B cell (primary cell): ENCODE measurements around the gene LCE6A. TPM values are rescaled to one million over a fixed set of nuclear protein-coding genes. Genes with fewer than 3 reads are reported as not detected.

Experiments
- ATAC-seq: fragments of 200-7000 bp; cut with Tn5 transposase; one replicate; pipeline ENCODE4 v1.10.0; 2021; ENCODE audit warnings: low read depth, mild to moderate bottlenecking, moderate number of reproducible peaks, moderate library complexity
- CTCF ChIA-PET: fragments of 350-600 bp; sonication (Branson Sonifier 250); formaldehyde crosslinking; loops from one replicate; lab custom pipeline; 2021; ENCODE audit warnings: antibody characterized with exemption, inconsistent platforms; lab: Charles Lee
- POLR2A ChIA-PET: fragments of 350-600 bp; sonication (Branson Sonifier 250); formaldehyde crosslinking; loops from one replicate; lab custom pipeline; 2021; ENCODE audit warnings: antibody characterized with exemption; lab: Charles Lee
- DNase-seq: peaks from one replicate; pipeline ENCODE4 v3.0.0; 2013
- H2AFZ ChIP-seq: 2 replicates; pipeline ENCODE4 v1.6.1; 2012; ENCODE audit warnings: mild to moderate bottlenecking, low read depth, low read length; ENCODE audit not compliant: insufficient read depth, poor library complexity, severe bottlenecking
- H3K27ac ChIP-seq, 2 donors: 1 replicate in 1 of 2; 2 replicates in 1 of 2; pipeline ENCODE4 v1.5.1; 2012 to 2013; ENCODE audit warnings: low read length in 2 of 2, mild to moderate bottlenecking in 2 of 2, moderate library complexity in 1 of 2
- H3K27me3 ChIP-seq, 4 experiments: fragments of 200-600 bp in 1 of 4; sonication (generic) in 1 of 4; replicated peaks in 1 of 4; 1 replicate in 2 of 4; 2 replicates in 2 of 4; pipeline versions ENCODE4 v1.6.1 to v1.7.0; 2013 to 2016; ENCODE audit warnings: low read length in 3 of 4, mild to moderate bottlenecking in 2 of 4, mixed read lengths in 1 of 4, moderate library complexity in 1 of 4; ENCODE audit not compliant: insufficient read depth in 4 of 4, control insufficient read depth in 3 of 4; ENCODE audit errors: control extremely low read depth in 1 of 4
- H3K36me3 ChIP-seq, 2 experiments: replicated peaks in 1 of 2; 1 replicate in 1 of 2; 2 replicates in 1 of 2; pipeline versions ENCODE4 v1.6.1 to v1.7.1; 2013; ENCODE audit warnings: low read length in 1 of 2; ENCODE audit not compliant: insufficient read depth in 2 of 2, control insufficient read depth in 1 of 2; ENCODE audit errors: control extremely low read depth in 1 of 2, extremely low read depth in 1 of 2
- H3K4me1 ChIP-seq, 2 donors: fragments of 200-600 bp in 1 of 2; sonication (generic) in 1 of 2; 1 replicate in 1 of 2; 2 replicates in 1 of 2; pipeline versions ENCODE4 v1.5.1 to v1.6.1; 2013 to 2017; ENCODE audit warnings: low read length in 2 of 2; ENCODE audit not compliant: control insufficient read depth in 2 of 2, insufficient read depth in 2 of 2
- H3K4me2 ChIP-seq: replicated peaks from 2 replicates; pipeline ENCODE3; 2012; ENCODE audit warnings: mild to moderate bottlenecking, low read depth, low read length; ENCODE audit not compliant: poor library complexity, severe bottlenecking
- H3K4me3 ChIP-seq, 5 experiments: fragments of 200-600 bp in 1 of 5; sonication (generic) in 1 of 5; 1 replicate in 3 of 5; 2 replicates in 2 of 5; pipeline versions ENCODE4 v1.5.1 to v1.7.0; 2011 to 2016; ENCODE audit warnings: low read length in 4 of 5, mild to moderate bottlenecking in 4 of 5, low read depth in 2 of 5, control low read depth in 1 of 5, moderate library complexity in 1 of 5; ENCODE audit not compliant: insufficient read depth in 1 of 5; ENCODE audit errors: control extremely low read depth in 1 of 5, extremely low read depth in 1 of 5
- H3K79me2 ChIP-seq: fragments of 200-600 bp; sonication (generic); one replicate; pipeline ENCODE4 v1.6.0; 2016; ENCODE audit warnings: low read length; ENCODE audit not compliant: control insufficient read depth, insufficient read depth
- H3K9ac ChIP-seq: fragments of 200-600 bp; sonication (generic); 2 replicates; pipeline ENCODE4 v1.6.1; 2017; ENCODE audit warnings: mild to moderate bottlenecking, low read length, moderate library complexity
- H3K9me3 ChIP-seq, 3 donors: one replicate each; pipeline versions ENCODE4 v1.6.1 to v1.7.1; 2013; ENCODE audit warnings: low read length in 2 of 3; ENCODE audit not compliant: control insufficient read depth in 2 of 3, insufficient read depth in 1 of 3; ENCODE audit errors: control extremely low read depth in 1 of 3
- H4K20me1 ChIP-seq: 2 replicates; pipeline ENCODE4 v1.6.0; 2012; ENCODE audit warnings: mild to moderate bottlenecking, low read length; ENCODE audit not compliant: insufficient read depth, control insufficient read depth, poor library complexity, severe bottlenecking
- H3K27ac Mint-ChIP-seq: one replicate; pipeline ENCODE4 v1.8.0; 2021; ENCODE audit warnings: mixed read lengths
- H3K27me3 Mint-ChIP-seq: one replicate; pipeline ENCODE4 v1.8.0; 2021; ENCODE audit warnings: mixed read lengths
- H3K4me1 Mint-ChIP-seq: one replicate; pipeline ENCODE4 v1.8.0; 2021; ENCODE audit warnings: mixed read lengths
- H3K4me3 Mint-ChIP-seq: one replicate; pipeline ENCODE4 v1.8.0; 2021; ENCODE audit warnings: mixed read lengths
- H3K9me3 Mint-ChIP-seq: one replicate; pipeline ENCODE4 v1.8.0; 2022; ENCODE audit warnings: mixed read lengths; ENCODE audit not compliant: insufficient read depth
- EZH2 ChIP-seq: IDR thresholded peaks from 2 replicates; pipeline ENCODE4 v1.6.1; 2012; ENCODE audit warnings: borderline replicate concordance, low read depth, mild to moderate bottlenecking, moderate library complexity, low read length; ENCODE audit not compliant: insufficient read depth, poor library complexity, severe bottlenecking
- WGBS: methylation state at CpG from one replicate; pipeline ENCODE4 v1.1.5; 2013; ENCODE audit warnings: missing lambda C conversion rate; ENCODE audit not compliant: insufficient coverage; 5-methylcytosine and 5-hydroxymethylcytosine counted together
- intact Hi-C: fragments of 100-400 bp; cut with micrococcal nuclease; formaldehyde crosslinking; loops from one replicate; pipeline ENCODE4 v1.10.0; 2022
- polyA plus RNA-seq: library from polyadenylated mRNA; depleted of rRNA; stranded (reverse); fragments of >200 nt; gene quantifications from 2 replicates; pipeline ENCODE4 v1.2.3, GENCODE V29; 2012
- total RNA-seq, 2 donors: library from RNA; stranded (reverse); fragments of 120-200 nt in 1 of 2; gene quantifications; 1 replicate in 1 of 2; 2 replicates in 1 of 2; pipeline versions ENCODE4 v1.2.3 to v1.2.4, GENCODE V29; 2013 to 2022
- TF ChIP-seq, protein P1 (sequence below): fragments of 200-600 bp; IDR thresholded peaks from one replicate; pipeline ENCODE4 v1.8.0; 2022; ENCODE audit warnings: antibody characterized with exemption, mild to moderate bottlenecking

The LCE6A gene
- total and polyA plus RNA-seq, 2 donors (not counting 1 experiment from before 2014, with no cell fraction given), result not detected

DNA sequence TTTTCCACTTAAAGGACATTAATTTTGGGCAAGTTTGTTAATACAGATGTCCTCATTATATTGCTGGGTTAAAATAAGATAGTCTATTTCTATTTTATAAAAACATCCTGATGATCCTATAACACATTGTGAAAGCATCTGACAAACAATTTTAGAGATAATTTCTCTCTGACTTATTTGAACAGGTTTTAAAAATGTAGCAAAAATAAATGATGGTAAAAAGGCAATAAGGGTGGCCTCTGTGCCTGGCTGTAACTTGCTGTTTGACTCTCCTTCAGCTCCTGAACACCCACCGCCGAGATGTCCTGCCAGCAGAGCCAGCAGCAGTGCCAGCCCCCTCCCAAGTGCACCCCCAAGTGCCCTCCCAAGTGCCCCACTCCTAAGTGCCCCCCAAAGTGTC, 15.5 kb upstream of the LCE6A start, which contains the start of gene LCE1A:
Gene LCE1A (plus strand): TSS at position 301 of the 400 bp plus-strand sequence. CDS start 0 bp downstream, at position 301.
- ChIA-PET CTCF (no interaction called here), POLR2A (no interaction called here)
- 86% methylated on average over 2 of the region's 2 CpGs for WGBS
- Histone ChIP-seq H3K4me1 (no peaks in the 10 kb centered on the region), H4K20me1 (no peaks in the 10 kb centered on the region), H3K79me2 (no peaks in the 10 kb centered on the region), H3K27me3 (peaks cover 0 to 12% (median 5%) of the 10 kb centered on the region in 4 experiments), H3K27ac (no peak within 1 kb of the TSS), H3K36me3 (no peaks in the 10 kb centered on the region), H3K9me3 (no peaks in the 10 kb centered on the region), H3K9ac (no peak within 1 kb of the TSS), H2AFZ (no peak within 1 kb of the TSS), H3K4me3 (no peak within 1 kb of the TSS), H3K4me2 (no peak within 1 kb of the TSS)
- Mint-ChIP-seq H3K4me1 (no peaks in the 10 kb centered on the region), H3K9me3 (no peaks in the 10 kb centered on the region), H3K27me3 (peaks cover 41% of the 10 kb centered on the region), H3K4me3 (no peak within 1 kb of the TSS), H3K27ac (no peak within 1 kb of the TSS)
- no peak for DNase-seq
- ATAC-seq, result no peak
- no peak for TF ChIP-seq EZH2
- TF ChIP-seq, protein P1, sequence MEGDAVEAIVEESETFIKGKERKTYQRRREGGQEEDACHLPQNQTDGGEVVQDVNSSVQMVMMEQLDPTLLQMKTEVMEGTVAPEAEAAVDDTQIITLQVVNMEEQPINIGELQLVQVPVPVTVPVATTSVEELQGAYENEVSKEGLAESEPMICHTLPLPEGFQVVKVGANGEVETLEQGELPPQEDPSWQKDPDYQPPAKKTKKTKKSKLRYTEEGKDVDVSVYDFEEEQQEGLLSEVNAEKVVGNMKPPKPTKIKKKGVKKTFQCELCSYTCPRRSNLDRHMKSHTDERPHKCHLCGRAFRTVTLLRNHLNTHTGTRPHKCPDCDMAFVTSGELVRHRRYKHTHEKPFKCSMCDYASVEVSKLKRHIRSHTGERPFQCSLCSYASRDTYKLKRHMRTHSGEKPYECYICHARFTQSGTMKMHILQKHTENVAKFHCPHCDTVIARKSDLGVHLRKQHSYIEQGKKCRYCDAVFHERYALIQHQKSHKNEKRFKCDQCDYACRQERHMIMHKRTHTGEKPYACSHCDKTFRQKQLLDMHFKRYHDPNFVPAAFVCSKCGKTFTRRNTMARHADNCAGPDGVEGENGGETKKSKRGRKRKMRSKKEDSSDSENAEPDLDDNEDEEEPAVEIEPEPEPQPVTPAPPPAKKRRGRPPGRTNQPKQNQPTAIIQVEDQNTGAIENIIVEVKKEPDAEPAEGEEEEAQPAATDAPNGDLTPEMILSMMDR, result no peak
- intact Hi-C loops, result no loop called here

DNA sequence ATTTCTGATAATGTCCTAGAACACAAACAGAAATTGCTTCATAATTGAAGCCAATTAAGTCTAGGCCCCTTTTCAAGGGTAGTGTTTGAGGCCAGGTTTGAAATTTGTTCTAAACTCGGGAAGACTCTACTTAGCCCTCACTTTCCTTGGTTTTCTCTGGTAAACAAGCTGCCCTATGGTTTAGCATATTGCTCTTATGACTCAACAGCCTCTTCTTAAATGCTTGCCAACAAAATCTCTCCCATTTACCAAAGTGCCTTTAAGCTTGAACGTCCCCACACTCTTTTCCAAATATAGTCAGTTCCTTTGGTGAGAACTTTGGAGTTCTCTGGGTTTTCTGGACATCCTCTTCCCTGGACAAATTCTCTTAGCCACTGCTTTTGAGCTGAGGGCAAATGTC, 5.8 kb upstream of the LCE6A start:
- no peak for DNase-seq
- Mint-ChIP-seq H3K9me3 (no peaks in the 10 kb centered on the region), H3K4me3 (no peak overlapping the region), H3K27me3 (peaks cover 14% of the 10 kb centered on the region), H3K27ac (no peak overlapping the region), H3K4me1 (no peaks in the 10 kb centered on the region)
- no peak overlapping the region for H3K9ac ChIP-seq
- no peak overlapping the region for H3K4me3 ChIP-seq
- no peaks in the 10 kb centered on the region for H3K9me3 ChIP-seq
- no peaks in the 10 kb centered on the region for H4K20me1 ChIP-seq
- no CpG with 5 or more reads among the region's 2 CpGs for WGBS
- H3K27me3 ChIP-seq, result no peaks in the 10 kb centered on the region
- no peak for ATAC-seq
- CTCF ChIA-PET, result no interaction called here
- POLR2A ChIA-PET, result no interaction called here
- H3K27ac ChIP-seq, result no peak overlapping the region
- no peak overlapping the region for H2AFZ ChIP-seq
- no peaks in the 10 kb centered on the region for H3K79me2 ChIP-seq
- no peak overlapping the region for H3K4me2 ChIP-seq
- TF ChIP-seq, protein P1, result no peak
- TF ChIP-seq EZH2, result no peak
- H3K36me3 ChIP-seq, result no peaks in the 10 kb centered on the region
- intact Hi-C loops, result no loop called here
- no peaks in the 10 kb centered on the region for H3K4me1 ChIP-seq
